ENCODE measurements around the gene MAP2K6. TPM values are rescaled to one million over a fixed set of nuclear protein-coding genes. Genes with fewer than 3 reads are reported as not detected.
A peak's percentile ranks its signal among the peaks of the same experiment; 100 is the strongest.

Gene MAP2K6
- total RNA-seq, 4 donors from 2014 or later: 12.1 to 20.5 (median 17.2) TPM

DNA sequence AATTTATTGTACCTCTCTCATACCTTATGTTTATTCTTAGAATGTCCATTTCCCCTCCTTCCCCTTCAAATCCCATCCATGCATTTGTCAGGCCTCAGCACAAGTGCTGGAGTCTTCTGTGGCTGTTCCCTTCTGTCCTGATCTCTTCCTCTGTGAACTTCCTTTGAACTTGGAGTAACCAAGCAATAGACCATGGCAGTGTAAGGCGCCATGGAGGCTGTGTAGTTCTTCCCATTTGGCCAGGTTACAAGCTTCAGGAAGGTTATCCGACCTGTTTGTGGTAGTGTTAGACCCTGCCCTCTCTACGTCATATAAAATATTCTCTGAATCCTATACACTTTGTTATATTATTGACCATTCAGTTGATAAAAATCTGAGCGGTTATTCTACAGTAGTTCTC, 28.6 kb downstream of the MAP2K6 start:
- Histone ChIP-seq H3K36me3 (no peaks in the 10 kb centered on the region), H3K27ac (no peak overlapping the region), H3K4me3 (no peak overlapping the region), H3K9me3 (peaks cover 0 to 3% (median 0%) of the 10 kb centered on the region in 4 donors), H3K27me3 (no peaks in the 10 kb centered on the region), H3K4me1 (peaks cover 0 to 6% (median 0%) of the 10 kb centered on the region in 4 donors)
- no peak for DNase-seq
- TF ChIP-seq, protein P1, sequence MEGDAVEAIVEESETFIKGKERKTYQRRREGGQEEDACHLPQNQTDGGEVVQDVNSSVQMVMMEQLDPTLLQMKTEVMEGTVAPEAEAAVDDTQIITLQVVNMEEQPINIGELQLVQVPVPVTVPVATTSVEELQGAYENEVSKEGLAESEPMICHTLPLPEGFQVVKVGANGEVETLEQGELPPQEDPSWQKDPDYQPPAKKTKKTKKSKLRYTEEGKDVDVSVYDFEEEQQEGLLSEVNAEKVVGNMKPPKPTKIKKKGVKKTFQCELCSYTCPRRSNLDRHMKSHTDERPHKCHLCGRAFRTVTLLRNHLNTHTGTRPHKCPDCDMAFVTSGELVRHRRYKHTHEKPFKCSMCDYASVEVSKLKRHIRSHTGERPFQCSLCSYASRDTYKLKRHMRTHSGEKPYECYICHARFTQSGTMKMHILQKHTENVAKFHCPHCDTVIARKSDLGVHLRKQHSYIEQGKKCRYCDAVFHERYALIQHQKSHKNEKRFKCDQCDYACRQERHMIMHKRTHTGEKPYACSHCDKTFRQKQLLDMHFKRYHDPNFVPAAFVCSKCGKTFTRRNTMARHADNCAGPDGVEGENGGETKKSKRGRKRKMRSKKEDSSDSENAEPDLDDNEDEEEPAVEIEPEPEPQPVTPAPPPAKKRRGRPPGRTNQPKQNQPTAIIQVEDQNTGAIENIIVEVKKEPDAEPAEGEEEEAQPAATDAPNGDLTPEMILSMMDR (IDR thresholded peaks at IDR 0.05): no peak
- TF ChIP-seq POLR2A (IDR thresholded peaks at IDR 0.05): no peak

DNA sequence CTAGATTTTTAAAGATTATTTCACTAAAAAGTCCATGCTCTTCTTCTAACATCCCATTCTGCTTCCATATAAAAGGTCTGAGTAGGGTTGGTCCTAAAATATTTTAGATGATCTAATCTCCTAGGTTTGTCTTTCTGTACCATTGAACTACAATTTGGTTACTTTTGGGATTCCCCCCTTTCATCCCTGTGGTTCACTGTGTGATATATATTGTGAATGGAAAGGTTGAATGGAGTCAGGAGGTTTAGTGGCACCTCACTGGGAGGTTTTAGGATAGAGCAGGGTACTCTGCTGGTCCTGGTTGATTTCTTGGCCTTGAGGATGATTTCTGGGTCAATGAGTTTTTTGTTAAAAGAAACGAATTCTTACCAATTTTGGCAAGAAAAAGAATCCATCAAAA, 29.5 kb downstream of the MAP2K6 start:
- Histone ChIP-seq H3K27ac (no peak overlapping the region), H3K9me3 (peaks cover 0 to 3% (median 0%) of the 10 kb centered on the region in 4 donors), H3K4me1 (peaks cover 0 to 12% (median 0%) of the 10 kb centered on the region in 4 donors), H3K4me3 (no peak overlapping the region), H3K27me3 (no peaks in the 10 kb centered on the region), H3K36me3 (no peaks in the 10 kb centered on the region)
- TF ChIP-seq, protein P1 (IDR thresholded peaks at IDR 0.05): no peak
- no peak for TF ChIP-seq POLR2A (IDR thresholded peaks at IDR 0.05)
- DNase-seq: no peak

DNA sequence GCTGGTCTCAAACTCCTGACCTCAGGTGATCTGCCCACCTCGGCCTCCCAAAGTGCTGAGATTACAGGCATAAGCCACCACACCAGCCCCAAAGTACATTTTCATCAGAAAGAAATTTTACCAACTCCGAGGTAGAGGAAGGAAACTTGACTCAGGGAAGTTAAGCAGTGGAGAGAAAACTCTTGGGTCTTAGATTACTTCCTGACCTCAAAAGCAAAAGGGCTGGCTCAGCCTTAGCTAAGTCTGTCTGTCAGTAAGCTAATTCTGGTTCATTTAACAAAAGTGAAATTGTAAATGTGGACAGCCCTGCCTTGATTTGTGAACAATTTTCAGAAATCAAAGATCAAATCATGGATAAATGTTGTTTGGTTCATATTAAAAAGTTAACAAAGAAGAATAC, 30.6 kb downstream of the MAP2K6 start:
- Histone ChIP-seq H3K9me3 (peaks cover 0 to 3% (median 0%) of the 10 kb centered on the region in 4 donors), H3K27ac (no peak overlapping the region), H3K27me3 (no peaks in the 10 kb centered on the region), H3K4me1 (peaks cover 0 to 12% (median 0%) of the 10 kb centered on the region in 4 donors), H3K36me3 (no peaks in the 10 kb centered on the region), H3K4me3 (no peak overlapping the region)
- no peak for DNase-seq
- no peak for TF ChIP-seq POLR2A (IDR thresholded peaks at IDR 0.05)
- TF ChIP-seq, protein P1 (IDR thresholded peaks at IDR 0.05): no peak

DNA sequence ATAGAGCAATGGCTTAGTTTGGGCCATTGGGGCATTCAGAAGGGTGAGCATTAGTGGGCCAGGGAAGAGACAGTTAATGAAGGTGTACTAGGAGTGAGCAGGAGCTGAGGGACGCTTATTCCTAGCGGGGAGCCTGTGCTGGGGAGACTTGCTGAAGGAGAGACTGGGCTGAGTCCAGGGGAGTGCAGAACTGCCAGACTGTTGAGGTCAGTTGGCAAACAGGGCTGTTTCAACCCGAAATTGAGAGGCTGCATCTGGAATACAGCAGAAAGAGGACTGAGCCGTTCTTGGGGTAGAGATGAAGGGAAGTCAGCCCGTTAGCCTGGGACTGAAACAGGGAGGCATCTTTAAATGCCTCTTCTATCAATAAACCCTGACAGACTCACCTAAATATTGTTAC, 33.2 kb downstream of the MAP2K6 start:
- peak overlapping the region in 2 of 4 donors; percentile 23 to 63 for H3K27ac ChIP-seq
- H3K36me3 ChIP-seq: no peaks in the 10 kb centered on the region
- no peak for DNase-seq
- no peak overlapping the region for H3K4me3 ChIP-seq
- H3K4me1 ChIP-seq: peaks cover 0 to 12% (median 2%) of the 10 kb centered on the region in 4 donors
- no peak for TF ChIP-seq POLR2A (IDR thresholded peaks at IDR 0.05)
- TF ChIP-seq, protein P1 (IDR thresholded peaks at IDR 0.05): no peak
- no peaks in the 10 kb centered on the region for H3K27me3 ChIP-seq
- H3K9me3 ChIP-seq: no peaks in the 10 kb centered on the region

DNA sequence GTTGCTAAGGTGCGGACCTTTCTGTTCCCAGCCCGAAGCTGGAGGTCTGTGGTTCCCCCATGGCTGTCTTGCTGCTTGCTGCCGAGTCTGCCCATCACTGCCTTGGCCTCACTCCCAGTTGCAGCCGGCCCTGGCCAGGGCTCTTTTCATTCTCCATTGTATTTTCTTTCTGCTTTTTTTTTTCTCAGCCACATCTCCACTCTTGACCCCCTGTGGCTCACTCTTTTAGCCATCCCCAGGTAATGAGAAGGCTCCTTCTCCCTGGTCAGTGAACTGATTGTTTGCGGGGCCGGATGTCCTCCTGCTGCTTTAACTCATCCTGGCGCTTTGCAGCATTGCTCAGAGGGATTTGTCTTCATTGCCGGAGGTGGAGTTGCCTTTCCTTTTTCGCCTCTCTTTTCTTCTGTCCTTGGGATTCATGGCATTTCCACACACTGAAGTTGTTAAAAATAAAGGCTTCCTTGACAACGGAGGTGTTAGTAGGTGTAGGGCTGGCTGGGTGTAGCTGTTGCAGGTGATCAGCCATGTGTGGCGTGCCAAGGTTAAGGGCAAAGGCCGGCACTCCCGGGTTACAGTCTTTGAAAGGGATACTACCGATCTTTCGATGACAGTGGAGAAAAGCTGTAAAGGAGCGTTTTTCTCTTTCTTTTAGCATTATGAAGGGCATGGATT, 34.1 kb downstream of the MAP2K6 start:
- peak overlapping the region in 2 of 4 donors; percentile 6 to 21 for H3K4me3 ChIP-seq
- DNase-seq: peak in 2 of 3 donors; percentile 84 to 89
- H3K27ac ChIP-seq: peak overlapping the region in 3 of 4 donors; percentile 38 to 63 (median 62)
- no peaks in the 10 kb centered on the region for H3K36me3 ChIP-seq
- peaks cover 0 to 12% (median 2%) of the 10 kb centered on the region in 4 donors for H3K4me1 ChIP-seq
- H3K9me3 ChIP-seq: no peaks in the 10 kb centered on the region
- no peaks in the 10 kb centered on the region for H3K27me3 ChIP-seq
- TF ChIP-seq, protein P1 (IDR thresholded peaks at IDR 0.05): no peak
- TF ChIP-seq POLR2A (IDR thresholded peaks at IDR 0.05): peak in 1 of 2 donors; percentile 14

All from Peyer's patch (tissue), 4 donors.